ENCODE results near the gene SP8. TPM values are rescaled to one million over a fixed set of nuclear protein-coding genes. Genes with fewer than 3 reads are reported as not detected.

Gene SP8
- total RNA-seq, 1 experiment from 2014 or later, result 0.76 TPM

- TF ChIP-seq POLR2AphosphoS5 (IDR thresholded peaks at IDR 0.05; ENCODE audit: low read depth, low read length), result no peak
- no peak for TF ChIP-seq CBX3 (IDR thresholded peaks at IDR 0.05; ENCODE audit: low read depth)
- no peak for TF ChIP-seq SIN3A (IDR thresholded peaks at IDR 0.05; ENCODE audit: low read depth)
Observed at GRCh38 chr7:20778063-20778721, 8.5 kb downstream of the SP8 start (continued).

GRCh38 chr7:20777377-20778062, 9.2 kb downstream of the SP8 start:
- Histone ChIP-seq H3K9ac (ENCODE audit: low read length) (no peak overlapping the region), H4K20me1 (ENCODE audit: insufficient read depth) (no peaks in the 10 kb centered on the region), H3K36me3 (ENCODE audit: control insufficient read depth in 1 of 2, insufficient read depth in 2 of 2, low read length in 2 of 2) (no peaks in the 10 kb centered on the region), H3K4me3 (replicated peaks in 1 of 2; ENCODE audit: low read depth in 1 of 2, low read length in 2 of 2) (peak overlapping the region; percentile 3 to 12; a peak in 3 of 4 replicates), H2AFZ (ENCODE audit: low read depth, low read length, poor library complexity, severe bottlenecking) (peak overlapping the region; percentile 19), H3K9me3 (ENCODE audit: control insufficient read depth in 1 of 2, insufficient read depth in 1 of 2, low read depth in 1 of 2, low read length in 2 of 2) (no peaks in the 10 kb centered on the region), H3K27ac (ENCODE audit: low read depth, low read length) (no peak overlapping the region), H3K4me2 (ENCODE audit: low read length) (peak overlapping the region; percentile 41), H3K9me2 (ENCODE audit: insufficient read depth) (no peaks in the 10 kb centered on the region), H3K79me2 (ENCODE audit: insufficient read depth, low read length) (no peaks in the 10 kb centered on the region), H3K27me3 (ENCODE audit: insufficient read depth, low read length) (no peaks in the 10 kb centered on the region; the same call in 1 of the 2 replicates), H3K4me1 (ENCODE audit: control insufficient read depth in 1 of 2, insufficient read depth in 2 of 2, low read length in 2 of 2) (peaks cover 0 to 10% of the 10 kb centered on the region in 2 experiments; a peak in 2 of 4 replicates)
- ATAC-seq (peak; percentile 79), DNase-seq (ENCODE audit: low read depth, low spot score) (no peak)
- TF ChIP-seq SIN3A (IDR thresholded peaks at IDR 0.05; ENCODE audit: low read depth) (no peak), JUND (IDR thresholded peaks at IDR 0.05) (no peak), TCF7L2 (IDR thresholded peaks at IDR 0.05; ENCODE audit: borderline replicate concordance, extremely low read depth, insufficient read depth, insufficient read length) (peak; percentile 96)
- RAD21 ChIA-PET (ENCODE audit: low non-redundant PET in 1 of 2, low total read pairs in 2 of 2, uncharacterized antibody in 2 of 2, unreplicated experiment in 2 of 2), result no interaction called here
- intact Hi-C loops (cut with micrococcal nuclease), result loop anchor here (1.0 to 5.0 kb wide), 4 partner anchors 57 to 1305 kb away; no protein-coding TSS in a partner anchor
- POLR2A ChIA-PET, result no interaction called here
- CTCF ChIA-PET, result interaction anchor here (1.2 kb wide), 1 partner anchor 477 kb away, joined by 6 read pairs; no protein-coding TSS in a partner anchor
- no TSS peak for BruUV-seq (replicated peaks)

GRCh38 chr7:20776942-20777341, 9.7 kb downstream of the SP8 start:
- no peaks in the 10 kb centered on the region for H3K36me3 ChIP-seq (ENCODE audit: control insufficient read depth in 1 of 2, insufficient read depth in 2 of 2, low read length in 2 of 2)
- H4K20me1 ChIP-seq (ENCODE audit: insufficient read depth), result no peaks in the 10 kb centered on the region
- ChIA-PET RAD21 (ENCODE audit: low non-redundant PET in 1 of 2, low total read pairs in 2 of 2, uncharacterized antibody in 2 of 2, unreplicated experiment in 2 of 2) (no interaction called here), CTCF (interaction anchor here (0.8 to 1.4 kb wide), 3 partner anchors 55 to 990 kb away, joined by 3 to 6 read pairs (median 3); no protein-coding TSS in a partner anchor), POLR2A (no interaction called here)
- H3K4me3 ChIP-seq (replicated peaks in 1 of 2; ENCODE audit: low read depth in 1 of 2, low read length in 2 of 2), result no peak overlapping the region
- no peak for TF ChIP-seq ATF3 (IDR thresholded peaks at IDR 0.05)
- intact Hi-C loops (cut with micrococcal nuclease), result loop anchor here (5.0 kb wide), 2 partner anchors 720 to 1305 kb away; no protein-coding TSS in a partner anchor
- no peak overlapping the region for H3K9ac ChIP-seq (ENCODE audit: low read length)
- H3K4me2 ChIP-seq (ENCODE audit: low read length), result no peak overlapping the region
- H3K9me3 ChIP-seq (ENCODE audit: control insufficient read depth in 1 of 2, insufficient read depth in 1 of 2, low read depth in 1 of 2, low read length in 2 of 2), result no peaks in the 10 kb centered on the region
- no peak overlapping the region for H3K27ac ChIP-seq (ENCODE audit: low read depth, low read length)
- peaks cover 0 to 10% of the 10 kb centered on the region in 2 experiments; a peak in 2 of 4 replicates for H3K4me1 ChIP-seq (ENCODE audit: control insufficient read depth in 1 of 2, insufficient read depth in 2 of 2, low read length in 2 of 2)
- H3K9me2 ChIP-seq (ENCODE audit: insufficient read depth), result no peaks in the 10 kb centered on the region
- H3K79me2 ChIP-seq (ENCODE audit: insufficient read depth, low read length), result no peaks in the 10 kb centered on the region
- no peaks in the 10 kb centered on the region; the same call in 1 of the 2 replicates for H3K27me3 ChIP-seq (ENCODE audit: insufficient read depth, low read length)
- H2AFZ ChIP-seq (ENCODE audit: low read depth, low read length, poor library complexity, severe bottlenecking), result peak overlapping the region; percentile 19
- DNase-seq (ENCODE audit: low read depth, low spot score) (no peak), ATAC-seq (no peak)
- no TSS peak for BruUV-seq (replicated peaks)

Measured in HCT116 (cell line).